ENCODE data around the gene POLR1B. TPM values are rescaled to one million over a fixed set of nuclear protein-coding genes. Genes with fewer than 3 reads are reported as not detected.

Gene POLR1B, protein sequence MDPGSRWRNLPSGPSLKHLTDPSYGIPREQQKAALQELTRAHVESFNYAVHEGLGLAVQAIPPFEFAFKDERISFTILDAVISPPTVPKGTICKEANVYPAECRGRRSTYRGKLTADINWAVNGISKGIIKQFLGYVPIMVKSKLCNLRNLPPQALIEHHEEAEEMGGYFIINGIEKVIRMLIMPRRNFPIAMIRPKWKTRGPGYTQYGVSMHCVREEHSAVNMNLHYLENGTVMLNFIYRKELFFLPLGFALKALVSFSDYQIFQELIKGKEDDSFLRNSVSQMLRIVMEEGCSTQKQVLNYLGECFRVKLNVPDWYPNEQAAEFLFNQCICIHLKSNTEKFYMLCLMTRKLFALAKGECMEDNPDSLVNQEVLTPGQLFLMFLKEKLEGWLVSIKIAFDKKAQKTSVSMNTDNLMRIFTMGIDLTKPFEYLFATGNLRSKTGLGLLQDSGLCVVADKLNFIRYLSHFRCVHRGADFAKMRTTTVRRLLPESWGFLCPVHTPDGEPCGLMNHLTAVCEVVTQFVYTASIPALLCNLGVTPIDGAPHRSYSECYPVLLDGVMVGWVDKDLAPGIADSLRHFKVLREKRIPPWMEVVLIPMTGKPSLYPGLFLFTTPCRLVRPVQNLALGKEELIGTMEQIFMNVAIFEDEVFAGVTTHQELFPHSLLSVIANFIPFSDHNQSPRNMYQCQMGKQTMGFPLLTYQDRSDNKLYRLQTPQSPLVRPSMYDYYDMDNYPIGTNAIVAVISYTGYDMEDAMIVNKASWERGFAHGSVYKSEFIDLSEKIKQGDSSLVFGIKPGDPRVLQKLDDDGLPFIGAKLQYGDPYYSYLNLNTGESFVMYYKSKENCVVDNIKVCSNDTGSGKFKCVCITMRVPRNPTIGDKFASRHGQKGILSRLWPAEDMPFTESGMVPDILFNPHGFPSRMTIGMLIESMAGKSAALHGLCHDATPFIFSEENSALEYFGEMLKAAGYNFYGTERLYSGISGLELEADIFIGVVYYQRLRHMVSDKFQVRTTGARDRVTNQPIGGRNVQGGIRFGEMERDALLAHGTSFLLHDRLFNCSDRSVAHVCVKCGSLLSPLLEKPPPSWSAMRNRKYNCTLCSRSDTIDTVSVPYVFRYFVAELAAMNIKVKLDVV
- total RNA-seq: 21.2 and 28.4 TPM in 2 replicates

GRCh38 chr2:112542123-112542983 is at the start of gene POLR1B:
Gene POLR1B (plus strand): TSS chr2:112542465. CDS start chr2:112542495, 30 bp downstream.

DNA sequence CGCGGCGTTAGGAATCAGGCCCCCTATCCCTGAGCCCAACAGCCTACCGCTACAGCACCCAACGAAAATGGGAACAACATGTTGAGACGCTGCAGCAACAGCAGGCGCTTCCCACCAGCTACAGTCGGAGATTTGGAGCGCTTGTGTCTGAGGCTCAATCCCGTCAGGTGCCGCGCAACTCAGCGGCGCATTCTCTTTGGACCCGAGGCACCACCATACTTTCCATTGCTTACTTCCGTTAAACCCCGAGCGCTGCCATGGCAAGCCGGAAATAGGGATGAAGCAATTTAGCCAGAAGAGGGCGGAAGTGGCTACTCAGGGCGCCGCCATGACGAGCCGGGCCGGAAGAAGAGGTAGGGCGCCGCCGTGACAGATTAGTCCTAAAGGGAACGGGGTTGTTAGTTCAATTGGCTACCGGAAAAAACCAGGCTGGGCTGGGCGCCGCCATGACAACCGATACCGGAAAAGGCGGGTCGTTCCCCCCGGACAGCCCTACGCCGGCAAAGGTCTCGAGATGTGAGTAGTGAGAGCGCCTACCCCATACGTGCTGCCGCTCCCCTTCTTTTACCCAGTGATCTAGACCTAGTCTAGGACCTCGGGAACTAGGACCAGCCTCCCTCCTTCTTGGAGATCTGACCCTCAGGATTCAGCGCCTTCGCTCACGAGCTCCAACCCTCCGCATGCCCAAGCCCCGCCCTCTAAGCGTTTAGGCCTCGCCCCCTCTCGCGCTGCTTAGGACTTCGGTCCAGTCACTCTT is 42.0 kb downstream of the POLR1B start, which contains the start of gene CHCHD5:
TSS of gene CHCHD5 (plus strand) at position 476 of the 757 bp plus-strand sequence. CDS start at position 515, 39 bp downstream.

Small RNAs within 50 kb of the gene (small RNA-seq; reads per million reads assigned to genes)
- not detected for gene RF00019

Other genes with a start within 250 kb of the POLR1B start
- 12.8 and 16.0 TPM in 2 replicates for gene RGPD8, start 108.8 kb upstream of the POLR1B start, total RNA-seq
- 63.4 and 63.5 TPM in 2 replicates for gene TTL, start 60.3 kb upstream of the POLR1B start, total RNA-seq
- 8.5 and 9.1 TPM in 2 replicates for gene CHCHD5, start 42.1 kb downstream of the POLR1B start, total RNA-seq
- 39.5 and 77.1 TPM in 2 replicates for gene SLC20A1, start 103.5 kb downstream of the POLR1B start, total RNA-seq
- gene NT5DC4, start 178.6 kb downstream of the POLR1B start, total RNA-seq: not detected in 2 replicates
- 6.2 and 12.2 TPM in 2 replicates for gene CKAP2L, start 222.1 kb downstream of the POLR1B start, total RNA-seq
- 0.33 and 0.57 TPM in 2 replicates for gene IL1A, start 242.0 kb downstream of the POLR1B start, total RNA-seq